Limb (tissue), 2 donors: ENCODE data around the gene SLC4A4.
"Not testable (repeated sequence)": the region's sequence is repeated elsewhere in the genome, so short reads cannot be mapped to it uniquely, and the experiment has no call there.

Experiments used
- DNase-seq, 2 donors: peaks; one replicate each; pipeline ENCODE4 v3.0.0-alpha.2; 2016; ENCODE audit errors: extremely low spot score in 2 of 2

The SLC4A4 gene

DNA sequence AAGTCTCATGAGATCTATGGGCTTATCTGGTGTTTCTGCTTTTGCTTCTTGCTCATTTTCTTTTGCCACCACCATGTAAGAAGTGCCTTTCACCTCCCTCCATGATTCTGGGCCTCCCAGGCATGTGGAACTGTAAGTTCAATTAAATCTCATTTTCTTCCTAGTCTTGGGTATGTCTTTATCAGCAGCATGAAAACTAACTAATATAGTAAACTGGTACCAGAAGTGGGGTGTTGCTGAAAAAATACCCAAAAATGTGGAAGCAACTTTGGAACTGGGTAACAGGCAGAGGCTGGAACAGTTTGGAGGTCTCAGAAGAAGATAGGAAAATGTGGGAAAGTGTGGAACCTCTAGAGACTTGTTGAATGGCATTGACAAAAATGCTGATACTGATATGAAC, 70.1 kb downstream of the SLC4A4 start:
- not testable (repeated sequence) for DNase-seq

DNA sequence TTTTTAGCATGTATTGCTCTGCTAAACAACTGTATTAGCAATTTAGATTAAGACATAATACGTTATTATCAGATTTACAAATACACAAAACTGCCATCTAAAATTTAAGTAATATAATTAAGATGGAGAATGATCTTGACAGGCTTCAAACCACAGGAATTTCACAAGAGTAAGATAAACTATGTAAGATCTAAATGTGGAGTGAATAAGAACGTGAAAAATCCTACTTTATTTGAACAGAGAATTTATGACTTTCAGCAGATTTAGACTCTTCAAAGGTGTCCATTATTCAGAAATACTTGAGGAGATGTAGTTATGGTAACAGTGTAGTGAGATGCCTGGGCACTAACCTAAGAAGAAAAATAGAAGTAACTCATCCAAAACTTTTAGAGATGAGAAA, 73.2 kb downstream of the SLC4A4 start:
- DNase-seq: no peak

DNA sequence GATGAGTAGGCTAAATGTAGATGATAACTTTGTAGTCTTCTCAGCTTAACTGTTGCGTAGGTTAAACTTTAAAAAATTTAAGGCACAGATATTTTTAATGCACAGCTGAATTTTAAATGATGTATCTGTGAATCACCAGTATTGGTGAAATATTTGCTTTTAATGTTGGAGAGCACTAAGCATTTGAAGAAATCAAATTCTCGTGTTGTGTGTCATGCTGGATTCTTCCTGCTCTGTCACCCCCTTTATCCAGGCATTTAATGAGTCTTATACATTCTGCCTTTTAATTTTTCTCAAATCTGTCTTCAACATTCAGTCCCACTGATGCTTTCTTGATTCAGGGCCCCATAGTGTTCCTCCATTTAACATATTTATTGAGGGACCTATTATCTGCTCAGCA, 76.7 kb downstream of the SLC4A4 start:
- no peak for DNase-seq

DNA sequence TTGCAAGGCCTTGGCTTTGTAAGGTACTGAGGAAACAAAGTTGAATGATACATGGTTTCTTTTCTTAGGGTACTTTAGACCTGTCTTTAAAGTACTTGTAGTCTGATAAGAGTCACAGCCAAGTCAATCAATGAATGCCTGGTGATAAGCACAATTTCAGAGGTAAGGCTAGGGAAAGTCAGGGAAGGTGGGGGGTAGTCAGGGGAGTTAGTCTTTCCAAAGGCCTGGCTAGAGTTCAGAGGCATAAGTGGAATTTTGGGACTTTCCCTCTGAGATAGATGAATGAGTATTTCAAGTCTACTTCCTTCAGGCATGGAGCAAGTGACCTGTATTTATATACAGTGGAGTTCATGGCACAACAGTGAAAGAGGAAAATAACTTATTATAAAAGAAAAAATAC, 78.3 kb downstream of the SLC4A4 start:
- DNase-seq: no peak

DNA sequence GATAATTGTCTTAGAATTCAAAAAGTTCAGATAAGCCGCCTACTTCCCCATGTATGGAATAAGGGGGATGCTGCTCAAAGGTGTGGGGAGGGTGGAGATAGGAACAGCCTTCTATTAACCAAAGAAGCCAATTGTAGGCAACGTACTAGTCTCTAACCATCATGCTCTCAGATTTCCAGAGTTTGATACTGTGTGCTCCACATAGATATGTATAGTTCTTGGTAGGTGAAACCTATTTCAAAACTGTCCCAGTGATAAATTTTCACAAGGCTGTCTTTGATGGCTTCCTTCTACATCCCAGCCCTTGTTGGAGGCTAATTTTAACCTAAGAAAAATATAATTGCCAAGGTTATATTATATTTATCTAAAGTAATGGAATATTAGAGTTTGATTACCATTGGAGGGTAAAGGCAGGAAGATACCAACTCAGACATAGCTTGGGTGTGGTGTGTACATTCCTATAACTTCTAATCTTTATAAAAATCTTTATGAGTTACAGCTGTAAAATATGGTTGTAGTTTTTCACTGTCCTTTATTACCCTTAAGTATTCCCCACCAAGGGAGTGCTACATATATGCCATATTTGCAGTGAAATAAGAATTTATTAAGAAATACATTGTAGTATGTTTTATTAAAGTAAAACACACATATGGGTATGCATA, 87.7 kb downstream of the SLC4A4 start:
- no peak for DNase-seq

DNA sequence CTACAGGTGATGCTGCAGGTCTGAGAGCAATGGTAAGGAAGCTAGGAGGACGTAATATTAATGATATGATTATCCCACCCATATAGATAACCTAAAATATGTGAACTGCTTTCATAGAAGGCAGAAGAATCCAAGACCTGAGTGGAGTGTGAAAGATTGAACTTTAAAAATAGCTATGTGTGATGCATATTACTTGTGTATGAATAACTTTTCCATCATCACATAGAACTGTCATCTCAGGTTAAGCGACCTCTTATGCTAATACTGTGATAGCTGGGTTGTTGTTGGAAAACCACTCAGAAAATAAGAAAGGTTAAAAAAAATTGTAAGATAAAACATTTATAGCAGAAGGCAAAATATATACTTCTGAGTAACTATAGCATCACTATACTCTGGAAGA, 90.3 kb downstream of the SLC4A4 start:
- no peak for DNase-seq

DNA sequence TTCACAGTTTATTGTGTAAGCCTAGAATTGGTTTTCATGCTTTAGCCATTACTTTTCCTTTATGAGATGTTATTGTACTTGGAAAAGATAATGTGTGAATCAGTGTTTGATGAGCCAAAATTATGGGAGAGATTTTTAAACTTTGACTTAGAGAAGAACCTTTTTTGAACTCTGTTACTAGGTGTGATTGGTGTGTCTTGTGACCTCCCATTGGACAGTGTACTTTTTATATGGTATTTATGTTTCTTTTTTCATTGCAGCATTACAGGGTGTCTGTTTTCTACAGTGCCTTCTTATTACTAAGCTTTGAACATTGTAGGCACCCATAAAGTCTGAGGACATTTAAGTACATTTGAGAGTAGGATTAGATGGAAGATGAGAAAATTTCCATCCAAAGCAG, 91.1 kb downstream of the SLC4A4 start:
- no peak for DNase-seq

DNA sequence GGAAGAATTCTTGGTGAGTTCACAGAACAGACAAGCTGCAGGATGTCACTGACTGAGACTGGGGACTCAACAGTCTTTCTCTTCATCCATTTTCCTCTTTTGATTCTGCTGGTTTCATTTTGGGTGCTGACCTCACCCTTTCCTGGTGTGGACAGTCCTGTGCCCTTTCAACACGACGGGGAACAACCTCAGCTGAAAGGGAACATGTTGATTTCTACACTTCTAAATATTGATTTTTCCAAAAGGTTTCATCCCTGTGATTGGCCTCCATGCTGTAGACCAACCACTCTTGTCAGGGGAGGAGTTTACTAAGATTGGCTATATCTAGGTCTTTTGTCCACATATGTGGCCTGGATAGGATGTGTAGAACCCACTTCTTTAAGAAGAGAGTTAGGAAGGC, 91.8 kb downstream of the SLC4A4 start:
- DNase-seq: no peak

DNA sequence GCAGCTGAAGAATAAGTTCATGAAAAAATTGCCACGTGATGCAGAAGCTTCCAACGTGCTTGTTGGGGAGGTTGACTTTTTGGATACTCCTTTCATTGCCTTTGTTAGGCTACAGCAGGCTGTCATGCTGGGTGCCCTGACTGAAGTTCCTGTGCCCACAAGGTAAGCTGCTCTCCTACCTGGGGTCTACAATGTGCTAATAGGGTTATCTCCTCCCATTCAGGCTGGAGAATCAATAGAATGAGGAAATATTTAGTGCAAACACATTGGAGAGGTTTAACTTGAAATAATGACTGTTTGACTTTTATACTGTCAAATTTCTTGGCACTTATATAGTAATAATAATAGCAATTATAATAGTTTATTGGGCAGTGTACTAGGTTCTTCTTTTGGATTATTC, 101.8 kb downstream of the SLC4A4 start:
- no peak for DNase-seq

DNA sequence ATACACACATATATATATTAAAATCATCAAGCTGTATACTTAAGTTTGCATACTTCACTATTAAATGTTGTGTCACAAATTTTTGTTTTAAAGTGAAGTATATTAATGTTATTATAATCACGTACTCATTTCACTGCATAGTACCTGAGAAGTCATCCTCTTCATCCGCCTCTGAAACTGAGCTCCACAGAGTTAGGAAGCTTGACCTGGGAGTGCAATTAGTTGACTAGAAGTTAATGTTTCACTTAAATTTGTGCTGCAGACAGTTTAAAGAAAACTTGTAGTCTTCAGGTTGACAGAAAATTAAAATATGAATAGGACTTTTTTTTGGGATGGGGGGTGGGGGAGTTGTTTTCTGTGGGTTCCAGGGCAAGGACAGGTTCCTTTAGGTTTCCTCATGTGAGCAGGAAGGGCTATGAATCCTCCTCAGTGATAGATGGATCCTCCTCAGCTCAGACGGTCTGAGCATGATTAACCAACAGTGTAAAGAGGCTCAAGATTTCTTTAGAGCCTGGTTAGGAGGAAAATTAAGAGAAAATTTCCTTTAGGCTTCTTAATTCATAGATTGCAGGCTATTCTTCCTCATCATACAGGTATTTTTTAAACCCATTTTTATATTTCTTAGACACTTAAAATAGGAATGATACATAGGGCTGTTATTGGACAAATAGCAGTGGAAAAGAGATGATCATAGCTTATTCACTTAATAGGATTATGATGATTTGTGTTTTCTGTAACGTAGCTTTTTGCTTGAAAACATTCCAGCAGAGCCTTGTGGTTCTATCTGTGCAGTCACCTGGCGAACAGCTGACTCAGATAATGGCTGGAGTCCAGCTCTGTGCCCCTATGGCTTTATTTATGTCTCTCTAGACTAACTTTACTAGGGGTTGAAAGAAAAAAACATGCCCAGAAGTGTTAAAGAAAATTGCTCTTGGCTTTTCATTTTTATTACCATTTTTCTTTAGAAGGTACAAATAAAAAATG, 102.7 kb downstream of the SLC4A4 start:
- no peak for DNase-seq

DNA sequence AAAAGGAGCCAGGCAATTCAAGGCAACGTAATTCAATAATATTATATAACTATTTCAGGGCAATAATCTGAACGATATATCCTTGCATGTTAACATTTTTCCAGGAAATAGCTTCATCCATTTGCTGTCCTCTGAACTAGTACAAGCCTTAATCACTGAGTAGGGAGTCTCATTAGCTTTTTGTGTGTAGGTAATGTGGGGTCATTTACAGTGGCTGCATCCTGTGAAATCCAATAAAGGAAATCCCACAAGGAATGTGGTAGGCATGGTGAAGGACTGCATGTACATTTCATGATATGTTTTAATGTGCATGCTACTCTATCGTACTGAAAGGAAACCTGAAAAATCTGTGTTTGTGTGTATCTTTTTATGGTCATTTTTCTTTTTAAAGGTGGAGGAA, 103.5 kb downstream of the SLC4A4 start:
- DNase-seq: no peak

DNA sequence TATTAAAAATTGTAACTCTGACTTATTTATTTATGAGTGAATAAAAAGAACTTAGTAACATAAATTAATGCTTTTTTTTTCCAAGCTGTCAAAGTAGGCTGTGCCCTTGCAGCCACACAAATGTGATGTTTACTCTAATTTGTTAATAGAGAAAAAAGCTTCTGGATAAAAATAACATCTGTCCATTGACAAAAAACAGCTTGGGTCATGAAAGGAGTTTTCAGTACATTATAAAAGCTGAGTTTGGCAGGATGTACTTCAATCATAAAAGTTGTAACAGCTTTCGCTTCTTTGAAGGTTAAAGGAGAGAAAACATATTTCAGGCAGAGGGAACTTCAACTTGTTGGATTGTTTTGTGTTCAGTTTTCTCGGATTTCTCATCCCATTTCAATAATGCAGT, 105.6 kb downstream of the SLC4A4 start:
- DNase-seq: no peak

DNA sequence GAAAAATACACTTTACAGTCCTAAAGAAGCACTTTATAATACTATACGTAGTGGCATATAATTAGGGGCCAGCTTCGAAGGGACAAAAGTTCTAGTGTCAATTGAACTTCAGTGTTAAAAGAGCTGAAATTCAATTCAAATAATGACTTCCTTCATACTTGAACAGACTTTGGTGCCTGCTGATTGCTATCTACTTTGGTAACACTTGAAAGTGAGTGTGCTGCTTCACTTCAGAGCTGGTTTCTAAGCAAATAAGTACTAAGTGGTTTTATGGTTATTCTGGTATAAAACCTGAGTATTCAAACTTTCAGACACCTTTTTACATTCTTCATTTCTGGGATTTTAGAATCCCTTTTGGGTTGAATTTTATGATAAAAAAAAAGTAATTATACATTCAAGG, 107.0 kb downstream of the SLC4A4 start:
- DNase-seq: no peak

DNA sequence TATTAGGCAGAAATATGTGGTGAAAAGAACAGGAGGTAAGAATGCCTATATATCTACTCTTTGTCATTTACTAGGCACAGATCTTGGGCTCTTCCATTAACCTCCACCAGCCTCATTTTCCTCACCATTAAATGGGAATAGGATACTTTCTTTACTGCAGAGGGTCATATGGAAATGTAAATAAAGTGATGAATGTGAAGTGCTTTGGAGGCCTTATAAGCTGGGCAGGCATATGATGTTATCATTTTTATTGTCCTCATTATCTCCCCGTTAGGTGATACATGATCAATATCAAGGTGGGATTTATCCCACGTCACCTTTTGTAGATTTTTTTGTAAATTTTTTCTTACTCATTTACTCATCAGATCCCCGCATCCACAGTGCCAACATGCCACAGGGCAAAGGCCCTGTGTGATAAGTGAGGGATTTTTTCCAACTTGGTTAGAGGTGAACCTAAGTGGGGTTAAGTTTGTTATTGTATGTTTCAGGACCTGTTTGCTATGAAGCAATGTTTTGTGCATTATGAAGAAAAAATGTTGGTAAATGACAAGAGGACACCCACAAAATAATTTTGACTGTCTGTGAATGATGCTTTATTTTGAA, 107.8 kb downstream of the SLC4A4 start:
- DNase-seq: no peak

DNA sequence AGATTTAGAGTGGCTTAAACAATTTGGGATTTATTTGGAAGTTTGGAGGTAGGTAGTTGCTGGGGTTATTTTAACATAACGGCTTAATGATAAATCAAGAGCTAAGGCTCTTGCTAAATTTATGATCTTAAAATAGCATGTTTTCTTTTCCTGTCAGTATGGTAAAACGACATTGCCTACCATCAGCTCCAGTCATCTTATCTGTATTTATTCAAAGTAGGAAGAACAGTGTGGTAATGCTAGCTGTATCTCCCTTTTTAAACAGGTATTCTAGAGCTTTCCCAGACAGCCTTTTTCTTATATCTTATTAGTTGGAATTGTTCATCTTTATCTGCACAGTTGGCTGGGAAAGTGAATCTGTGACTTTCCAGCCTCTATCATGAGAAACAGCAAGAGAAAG, 110.2 kb downstream of the SLC4A4 start:
- DNase-seq: no peak

DNA sequence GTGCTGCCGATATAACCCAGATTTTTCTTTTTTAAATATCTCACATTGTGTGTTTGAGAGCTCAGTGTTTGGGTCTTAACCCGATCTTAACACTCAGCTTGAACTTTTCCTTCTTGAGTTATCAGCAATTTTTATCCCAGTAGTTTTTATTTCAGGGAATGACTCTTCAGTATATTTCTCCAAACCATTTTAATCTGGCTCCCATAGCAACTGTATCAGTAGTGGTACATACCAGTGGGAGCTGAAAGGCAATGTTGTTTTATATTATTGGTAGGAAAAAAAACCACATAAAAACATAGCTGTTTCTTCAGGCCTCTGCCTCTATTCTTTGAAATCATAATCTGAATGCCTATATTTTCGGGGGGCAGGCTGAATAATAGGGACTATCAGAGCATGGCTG, 111.1 kb downstream of the SLC4A4 start:
- no peak for DNase-seq

DNA sequence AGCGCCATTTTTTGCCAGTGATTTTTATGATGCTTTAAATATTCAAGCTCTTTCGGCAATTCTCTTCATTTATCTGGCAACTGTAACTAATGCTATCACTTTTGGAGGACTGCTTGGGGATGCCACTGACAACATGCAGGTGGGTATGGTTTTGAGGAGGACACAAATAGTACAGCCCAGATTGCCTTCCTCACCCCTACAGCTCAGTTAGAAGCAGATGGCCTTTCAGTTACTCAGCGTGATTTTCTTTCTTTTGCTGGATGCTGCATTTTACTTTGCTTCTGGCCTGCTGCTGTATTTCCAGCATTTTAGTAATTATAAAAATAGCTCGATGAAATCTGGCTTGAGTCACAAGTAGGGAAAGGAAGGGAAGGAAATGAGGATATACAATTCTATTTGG, 114.7 kb downstream of the SLC4A4 start:
- DNase-seq: no peak

DNA sequence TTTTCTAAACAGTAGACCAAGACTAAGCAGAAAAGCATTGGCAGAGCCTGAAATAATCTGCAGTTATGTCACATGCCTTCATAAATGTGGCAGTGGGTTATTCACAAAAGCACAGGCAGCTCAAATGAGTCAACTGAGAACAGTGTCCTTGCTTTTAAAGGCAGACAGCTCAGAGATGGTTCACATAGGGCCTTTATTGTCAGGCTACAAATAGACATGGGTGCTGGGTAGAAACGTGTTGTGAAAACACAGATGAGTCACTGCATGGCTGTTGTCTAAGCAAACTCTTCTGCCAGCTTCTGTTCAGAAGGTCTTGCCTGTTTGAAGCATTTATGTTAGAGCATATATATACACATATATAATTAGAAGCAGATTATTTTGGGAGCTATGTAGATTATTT, 118.0 kb downstream of the SLC4A4 start:
- no peak for DNase-seq

DNA sequence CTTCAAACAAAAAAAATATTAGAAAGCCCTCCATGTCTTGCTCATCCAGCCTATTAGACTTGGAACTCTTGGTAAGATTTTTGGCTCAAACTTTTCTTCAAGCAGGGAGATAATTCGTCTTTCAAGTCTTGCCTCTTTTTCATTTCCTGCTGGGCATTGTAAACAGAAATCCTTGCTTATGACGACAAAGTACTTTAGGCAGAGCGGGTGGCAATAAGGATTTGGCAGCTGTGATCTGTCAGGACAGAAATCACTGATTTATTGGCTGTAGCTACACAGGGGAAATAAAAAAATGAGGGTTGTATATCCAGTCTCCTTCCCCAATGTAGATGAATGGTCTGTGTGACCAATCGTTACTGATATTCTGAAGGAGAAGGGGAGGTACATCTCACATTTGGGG, 121.6 kb downstream of the SLC4A4 start:
- peak in 1 of 2 donors; percentile 23 for DNase-seq

DNA sequence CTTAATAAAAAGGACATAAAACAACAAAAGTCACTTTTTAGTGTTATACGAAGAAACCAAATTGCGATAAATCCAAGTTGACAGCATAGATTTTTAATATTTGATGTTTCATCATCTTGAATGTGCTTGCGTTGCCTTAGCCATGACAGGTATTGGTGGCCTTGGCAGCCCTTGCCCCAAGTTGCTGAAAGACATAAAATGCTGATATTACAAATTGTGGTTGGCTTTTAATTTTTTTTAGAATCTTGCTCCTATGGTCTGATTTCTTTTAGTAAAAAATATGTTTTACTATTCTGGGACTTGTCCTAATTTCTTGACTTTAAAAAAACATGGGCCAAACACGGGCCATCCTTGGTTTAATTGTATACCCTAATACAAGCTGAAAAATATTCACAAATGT, 122.6 kb downstream of the SLC4A4 start:
- DNase-seq: no peak

DNA sequence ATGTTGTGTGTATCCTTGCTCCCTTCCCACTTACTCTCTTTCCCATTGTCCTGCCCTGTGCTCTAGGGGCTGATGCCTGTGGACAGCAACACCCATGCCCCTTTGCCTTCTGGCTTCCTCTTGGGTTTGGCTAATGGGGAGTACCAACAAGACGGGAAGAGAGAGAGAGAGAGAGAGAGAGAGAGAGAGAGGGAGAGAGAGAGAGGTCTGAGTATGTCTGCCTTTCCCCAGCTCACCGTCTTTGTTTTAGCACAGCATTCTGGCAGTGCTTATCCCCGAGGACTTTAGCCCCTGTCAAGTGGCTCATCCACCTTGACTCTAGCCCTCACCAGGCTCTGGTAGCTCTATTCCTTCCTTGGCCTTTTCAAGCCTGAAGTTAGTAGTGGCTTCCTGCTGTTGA, 128.0 kb downstream of the SLC4A4 start:
- no peak for DNase-seq

DNA sequence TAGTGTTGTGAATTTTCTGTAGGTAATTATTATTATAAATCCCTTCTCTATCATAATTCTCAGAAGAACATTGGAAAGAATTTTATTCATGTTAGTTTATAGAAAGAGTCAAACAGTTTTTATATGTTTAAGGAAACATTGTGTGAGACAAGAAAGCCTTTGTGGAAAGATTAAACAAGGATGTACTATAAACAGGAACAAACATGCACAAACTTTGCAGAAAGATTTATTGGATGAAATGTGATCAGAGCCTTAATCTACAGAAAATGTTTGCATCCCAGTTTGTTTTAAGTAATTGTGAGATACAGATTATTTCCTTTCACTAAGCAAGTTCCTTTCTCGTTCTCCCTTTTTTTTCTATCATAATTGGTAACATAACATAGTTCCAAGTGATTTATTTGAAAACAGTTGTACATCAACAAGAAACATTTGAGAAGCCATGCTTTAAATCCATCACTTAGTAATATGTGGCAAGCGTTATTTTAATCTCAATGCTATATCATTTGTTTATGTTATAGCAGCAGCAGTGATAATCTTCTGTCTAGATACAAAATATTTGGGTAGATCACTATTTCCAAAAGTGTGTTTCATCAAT, 129.4 kb downstream of the SLC4A4 start:
- no peak for DNase-seq
